ENCODE data around the gene TMEM50B. TPM values are rescaled to one million over a fixed set of nuclear protein-coding genes. Genes with fewer than 3 reads are reported as not detected.
"Not testable (repeated sequence)": the region's sequence is repeated elsewhere in the genome, so short reads cannot be mapped to it uniquely, and the experiment has no call there.

The TMEM50B gene
- total and polyA plus RNA-seq, 2 experiments from 2014 or later, result 73.1 to 88.0 TPM

- H3K4me3 ChIP-seq, result no peak overlapping the region
- H3K27ac ChIP-seq, result no peak overlapping the region
- H4K20me1 ChIP-seq (ENCODE audit: insufficient read depth, poor library complexity, severe bottlenecking), result peaks cover 17% of the 10 kb centered on the region
- 97% methylated on average over 3 of the region's 3 CpGs for WGBS (ENCODE audit: low lambda C conversion rate, missing lambda C conversion rate)
- no peaks in the 10 kb centered on the region for H3K9me2 ChIP-seq (replicated peaks; ENCODE audit: insufficient read depth)
- no peaks in the 10 kb centered on the region for H3K9me3 ChIP-seq (ENCODE audit: low read depth)
- no peak overlapping the region for H3K4me2 ChIP-seq
- H2AFZ ChIP-seq, result no peak overlapping the region
- H3K36me3 ChIP-seq (replicated peaks; ENCODE audit: insufficient read depth, low read depth), result no peaks in the 10 kb centered on the region
- no peak for TF ChIP-seq EZH2 (IDR thresholded peaks at IDR 0.05; ENCODE audit: borderline replicate concordance)
- no peak for TF ChIP-seq EZH2phosphoT487 (IDR thresholded peaks at IDR 0.05; ENCODE audit: low read depth, severe bottlenecking, unreplicated experiment)
- TF ChIP-seq, protein P1, sequence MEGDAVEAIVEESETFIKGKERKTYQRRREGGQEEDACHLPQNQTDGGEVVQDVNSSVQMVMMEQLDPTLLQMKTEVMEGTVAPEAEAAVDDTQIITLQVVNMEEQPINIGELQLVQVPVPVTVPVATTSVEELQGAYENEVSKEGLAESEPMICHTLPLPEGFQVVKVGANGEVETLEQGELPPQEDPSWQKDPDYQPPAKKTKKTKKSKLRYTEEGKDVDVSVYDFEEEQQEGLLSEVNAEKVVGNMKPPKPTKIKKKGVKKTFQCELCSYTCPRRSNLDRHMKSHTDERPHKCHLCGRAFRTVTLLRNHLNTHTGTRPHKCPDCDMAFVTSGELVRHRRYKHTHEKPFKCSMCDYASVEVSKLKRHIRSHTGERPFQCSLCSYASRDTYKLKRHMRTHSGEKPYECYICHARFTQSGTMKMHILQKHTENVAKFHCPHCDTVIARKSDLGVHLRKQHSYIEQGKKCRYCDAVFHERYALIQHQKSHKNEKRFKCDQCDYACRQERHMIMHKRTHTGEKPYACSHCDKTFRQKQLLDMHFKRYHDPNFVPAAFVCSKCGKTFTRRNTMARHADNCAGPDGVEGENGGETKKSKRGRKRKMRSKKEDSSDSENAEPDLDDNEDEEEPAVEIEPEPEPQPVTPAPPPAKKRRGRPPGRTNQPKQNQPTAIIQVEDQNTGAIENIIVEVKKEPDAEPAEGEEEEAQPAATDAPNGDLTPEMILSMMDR (IDR thresholded peaks at IDR 0.05; ENCODE audit: poor library complexity), result no peak
- H3K4me1 ChIP-seq (ENCODE audit: insufficient read depth), result peaks cover 4% of the 10 kb centered on the region
- no peaks in the 10 kb centered on the region for H3K27me3 ChIP-seq
- DNase-seq (ENCODE audit: low spot score), result no peak
- H3K79me2 ChIP-seq, result peaks cover 93% of the 10 kb centered on the region
Measured at GRCh38 chr21:33473344-33473743, 6.4 kb downstream of the TMEM50B start.

GRCh38 chr21:33470701-33471100, 9.1 kb downstream of the TMEM50B start:
- no peak overlapping the region for H3K4me3 ChIP-seq
- H2AFZ ChIP-seq, result no peak overlapping the region
- H3K36me3 ChIP-seq (replicated peaks; ENCODE audit: insufficient read depth, low read depth), result no peaks in the 10 kb centered on the region
- no peaks in the 10 kb centered on the region for H3K27me3 ChIP-seq
- TF ChIP-seq EZH2 (IDR thresholded peaks at IDR 0.05; ENCODE audit: borderline replicate concordance) (no peak), EZH2phosphoT487 (IDR thresholded peaks at IDR 0.05; ENCODE audit: low read depth, severe bottlenecking, unreplicated experiment) (no peak)
- TF ChIP-seq, protein P1 (IDR thresholded peaks at IDR 0.05; ENCODE audit: poor library complexity), result no peak
- no peak for DNase-seq (ENCODE audit: low spot score)
- H3K9me3 ChIP-seq (ENCODE audit: low read depth), result no peaks in the 10 kb centered on the region
- no peak overlapping the region for H3K4me2 ChIP-seq
- no peaks in the 10 kb centered on the region for H3K4me1 ChIP-seq (ENCODE audit: insufficient read depth)
- H4K20me1 ChIP-seq (ENCODE audit: insufficient read depth, poor library complexity, severe bottlenecking), result peaks cover 11% of the 10 kb centered on the region
- WGBS (ENCODE audit: low lambda C conversion rate, missing lambda C conversion rate), result 94% methylated on average over 2 of the region's 2 CpGs
- H3K79me2 ChIP-seq, result peaks cover 74% of the 10 kb centered on the region
- no peaks in the 10 kb centered on the region for H3K9me2 ChIP-seq (replicated peaks; ENCODE audit: insufficient read depth)
- H3K27ac ChIP-seq, result no peak overlapping the region

- not testable (repeated sequence) for H3K27me3 ChIP-seq; H3K9me3 ChIP-seq (ENCODE audit: low read depth); H2AFZ ChIP-seq; H3K36me3 ChIP-seq (replicated peaks; ENCODE audit: insufficient read depth, low read depth); DNase-seq (ENCODE audit: low spot score); H3K4me1 ChIP-seq (ENCODE audit: insufficient read depth); H3K9me2 ChIP-seq (replicated peaks; ENCODE audit: insufficient read depth); H3K4me2 ChIP-seq; H3K4me3 ChIP-seq; H3K27ac ChIP-seq
- H3K79me2 ChIP-seq, result peaks cover 60% of the 10 kb centered on the region
- WGBS (ENCODE audit: low lambda C conversion rate, missing lambda C conversion rate), result 98% methylated on average over 4 of the region's 4 CpGs
- H4K20me1 ChIP-seq (ENCODE audit: insufficient read depth, poor library complexity, severe bottlenecking), result peaks cover 11% of the 10 kb centered on the region
Measured at GRCh38 chr21:33469183-33469582, 10.6 kb downstream of the TMEM50B start.

- DNase-seq (ENCODE audit: low spot score), result no peak
- H4K20me1 ChIP-seq (ENCODE audit: insufficient read depth, poor library complexity, severe bottlenecking), result no peaks in the 10 kb centered on the region
- no peaks in the 10 kb centered on the region for H3K4me1 ChIP-seq (ENCODE audit: insufficient read depth)
- no peak overlapping the region for H3K27ac ChIP-seq
- 94% methylated on average over 5 of the region's 5 CpGs for WGBS (ENCODE audit: low lambda C conversion rate, missing lambda C conversion rate)
- no peaks in the 10 kb centered on the region for H3K9me2 ChIP-seq (replicated peaks; ENCODE audit: insufficient read depth)
- H3K4me2 ChIP-seq, result no peak overlapping the region
- no peak overlapping the region for H2AFZ ChIP-seq
- no peaks in the 10 kb centered on the region for H3K79me2 ChIP-seq
- H3K4me3 ChIP-seq, result no peak overlapping the region
- no peaks in the 10 kb centered on the region for H3K9me3 ChIP-seq (ENCODE audit: low read depth)
- H3K36me3 ChIP-seq (replicated peaks; ENCODE audit: insufficient read depth, low read depth), result no peaks in the 10 kb centered on the region
- H3K27me3 ChIP-seq, result no peaks in the 10 kb centered on the region
- TF ChIP-seq EZH2 (IDR thresholded peaks at IDR 0.05; ENCODE audit: borderline replicate concordance) (no peak), EZH2phosphoT487 (IDR thresholded peaks at IDR 0.05; ENCODE audit: low read depth, severe bottlenecking, unreplicated experiment) (no peak)
- TF ChIP-seq, protein P1 (IDR thresholded peaks at IDR 0.05; ENCODE audit: poor library complexity), result no peak
Measured at GRCh38 chr21:33461538-33462250, 18.1 kb downstream of the TMEM50B start.

Measured in hepatocyte (in vitro differentiated cells).